Measurements from ENCODE around the gene SREK1IP1. TPM values are rescaled to one million over a fixed set of nuclear protein-coding genes. Genes with fewer than 3 reads are reported as not detected.

SREK1IP1 gene
- total RNA-seq, 2 experiments from 2014 or later = 21.8 to 25.8 TPM

Other genes starting within 250 kb of the SREK1IP1 start
- gene SHISAL2B, start 78.2 kb downstream of the SREK1IP1 start, total RNA-seq = not detected
- 10 to 100 TPM; 21.3 to 22.8 TPM for gene CWC27, start 239 bp upstream of the SREK1IP1 start, total RNA-seq

All from activated CD4-positive, alpha-beta T cell treated with anti-CD3 and anti-CD28 coated beads, Interleukin-2, amount 10 ng/mL, durations not matched to agents 7 days and 5 days (primary cell).